H1 (cell line): Measurements from ENCODE around the gene ASTL. TPM values are rescaled to one million over a fixed set of nuclear protein-coding genes. Genes with fewer than 3 reads are reported as not detected.

Experiments used
- CTCF ChIA-PET: fragments of 300-600 bp; sonication (Branson Sonifier 250); formaldehyde crosslinking; loops from one replicate; lab custom pipeline; 2021; ENCODE audit not compliant: partially characterized antibody; lab: Charles Lee
- POLR2A ChIA-PET: fragments of 300-600 bp; sonication (Branson Sonifier 250); formaldehyde crosslinking; loops from one replicate; lab custom pipeline; 2021; ENCODE audit warnings: inconsistent platforms; ENCODE audit not compliant: partially characterized antibody; lab: Charles Lee
- DNase-seq, 2 experiments: peaks; one replicate each; pipeline versions ENCODE4 v3.0.0 to v3.0.0-alpha.2; 2010 to 2022; ENCODE audit warnings: low spot score in 2 of 2, low read depth in 1 of 2, mixed read lengths in 1 of 2
- FAIRE-seq: peaks from 2 replicates; lab custom pipeline; 2011; peaks lifted over from hg19 to GRCh38; lab: Jason Lieb, UNC
- H2AFZ ChIP-seq: 2 replicates; pipeline ENCODE4 v1.8.1; 2012; ENCODE audit warnings: low read length, inconsistent platforms
- H2AK5ac ChIP-seq: 2 replicates; pipeline ENCODE4 v1.6.1; 2013; ENCODE audit warnings: low read depth, low read length
- H2BK120ac ChIP-seq: replicated peaks from 2 replicates; pipeline ENCODE3; 2013; ENCODE audit warnings: low read depth, low read length, inconsistent platforms
- H2BK12ac ChIP-seq: 2 replicates; pipeline ENCODE4 v1.6.1; 2013; ENCODE audit warnings: low read depth, low read length
- H2BK15ac ChIP-seq: 2 replicates; pipeline ENCODE4 v1.6.1; 2013; ENCODE audit warnings: low read length
- H2BK20ac ChIP-seq: 2 replicates; pipeline ENCODE4 v1.6.1; 2013; ENCODE audit warnings: low read length
- H2BK5ac ChIP-seq: 2 replicates; pipeline ENCODE4 v1.6.1; 2013; ENCODE audit warnings: low read depth, low read length
- H3K14ac ChIP-seq: 2 replicates; pipeline ENCODE4 v1.6.1; 2013; ENCODE audit warnings: inconsistent platforms; ENCODE audit not compliant: insufficient read length
- H3K18ac ChIP-seq: 2 replicates; pipeline ENCODE4 v1.6.1; 2013; ENCODE audit warnings: low read length; ENCODE audit errors: extremely low read depth
- H3K23ac ChIP-seq: 2 replicates; pipeline ENCODE4 v1.6.1; 2013; ENCODE audit warnings: inconsistent platforms; ENCODE audit not compliant: insufficient read length
- H3K23me2 ChIP-seq: 2 replicates; pipeline ENCODE4 v1.6.1; 2013; ENCODE audit warnings: low read depth, low read length
- H3K27ac ChIP-seq: 2 replicates; pipeline ENCODE4 v1.6.1; 2011; ENCODE audit warnings: low read depth, low read length, inconsistent platforms
- H3K27me3 ChIP-seq, 4 experiments: replicated peaks in 1 of 4; 1 replicate in 1 of 4; 2 replicates in 3 of 4; pipeline versions ENCODE4 v1.6.1 to v1.8.1; 2011 to 2013; ENCODE audit warnings: low read length in 3 of 4, mild to moderate bottlenecking in 3 of 4, inconsistent platforms in 2 of 4, mixed read lengths in 2 of 4, moderate library complexity in 1 of 4; ENCODE audit not compliant: control insufficient read depth in 3 of 4, insufficient read depth in 3 of 4; ENCODE audit errors: extremely low read depth in 1 of 4
- H3K36me3 ChIP-seq, 4 experiments: 2 replicates each; pipeline versions ENCODE4 v1.6.1 to v1.8.1; 2011 to 2013; ENCODE audit warnings: mild to moderate bottlenecking in 4 of 4, low read length in 3 of 4, moderate library complexity in 2 of 4, control low read depth in 1 of 4, inconsistent platforms in 1 of 4; ENCODE audit not compliant: insufficient read depth in 4 of 4, control insufficient read depth in 2 of 4
- H3K4ac ChIP-seq: replicated peaks from 2 replicates; pipeline ENCODE3; 2013; ENCODE audit warnings: low read length, low read depth, mixed read lengths, inconsistent platforms; ENCODE audit not compliant: insufficient read length
- H3K4me1 ChIP-seq, 4 experiments: replicated peaks in 1 of 4; 1 replicate in 1 of 4; 2 replicates in 3 of 4; pipeline versions ENCODE4 v1.6.1 to v1.8.1; 2011 to 2013; ENCODE audit warnings: low read length in 3 of 4, inconsistent platforms in 2 of 4, mixed read lengths in 1 of 4; ENCODE audit not compliant: insufficient read depth in 4 of 4, control insufficient read depth in 3 of 4
- H3K4me2 ChIP-seq, 2 experiments: 2 replicates each; pipeline versions ENCODE4 v1.6.1 to v1.8.1; 2011 to 2013; ENCODE audit warnings: low read depth in 2 of 2, low read length in 2 of 2, control low read depth in 1 of 2, inconsistent platforms in 1 of 2, mild to moderate bottlenecking in 1 of 2; ENCODE audit not compliant: insufficient read depth in 1 of 2
- H3K4me3 ChIP-seq, 4 experiments: fragments of 200-600, 300-600 bp in 1 of 4; sonication (generic), shearing (Covaris generic), sonication (Bioruptor Twin) in 1 of 4; 2 replicates each; pipeline versions ENCODE4 v1.5.1 to v1.8.1; 2011 to 2016; ENCODE audit warnings: low read length in 4 of 4, low read depth in 3 of 4, control low read depth in 2 of 4, inconsistent platforms in 2 of 4, mild to moderate bottlenecking in 2 of 4, mixed read lengths in 1 of 4, moderate library complexity in 1 of 4; ENCODE audit not compliant: insufficient read depth in 2 of 4; ENCODE audit errors: extremely low read depth in 1 of 4
- H3K56ac ChIP-seq: replicated peaks from 2 replicates; pipeline ENCODE3; 2013; ENCODE audit warnings: low read depth, mild to moderate bottlenecking, mixed read lengths, low read length, inconsistent platforms; ENCODE audit not compliant: insufficient read length
- H3K79me1 ChIP-seq: 2 replicates; pipeline ENCODE4 v1.6.1; 2013; ENCODE audit warnings: low read depth, low read length, control low read depth
- H3K79me2 ChIP-seq, 2 experiments: 2 replicates each; pipeline versions ENCODE4 v1.6.1 to v1.8.1; 2012 to 2013; ENCODE audit warnings: low read length in 2 of 2, mild to moderate bottlenecking in 2 of 2, inconsistent platforms in 1 of 2; ENCODE audit not compliant: insufficient read depth in 2 of 2, control insufficient read depth in 1 of 2
- H3K9ac ChIP-seq, 4 experiments: replicated peaks in 1 of 4; 1 replicate in 1 of 4; 2 replicates in 3 of 4; pipeline versions ENCODE4 v1.6.1 to v1.8.1; 2011 to 2013; ENCODE audit warnings: low read depth in 3 of 4, low read length in 3 of 4, control low read depth in 2 of 4, mild to moderate bottlenecking in 2 of 4, moderate library complexity in 2 of 4, inconsistent platforms in 1 of 4; ENCODE audit errors: extremely low read depth in 1 of 4
- H3K9me3 ChIP-seq, 2 experiments: 2 replicates each; pipeline versions ENCODE4 v1.6.1 to v1.8.1; 2012 to 2013; ENCODE audit warnings: mild to moderate bottlenecking in 2 of 2, moderate library complexity in 2 of 2, control low read depth in 1 of 2, inconsistent platforms in 1 of 2, low read depth in 1 of 2, low read length in 1 of 2, mixed read lengths in 1 of 2; ENCODE audit not compliant: insufficient read depth in 2 of 2
- H4K20me1 ChIP-seq, 2 experiments: replicated peaks in 1 of 2; 2 replicates each; pipeline versions ENCODE3 to v1.8.1; 2011 to 2013; ENCODE audit warnings: inconsistent platforms in 2 of 2, low read length in 2 of 2, mild to moderate bottlenecking in 1 of 2; ENCODE audit not compliant: insufficient read depth in 2 of 2, control insufficient read depth in 1 of 2
- H4K5ac ChIP-seq: 2 replicates; pipeline ENCODE4 v1.6.1; 2013; ENCODE audit warnings: low read length, low read depth, mixed read lengths, inconsistent platforms; ENCODE audit not compliant: insufficient read length
- H4K8ac ChIP-seq: 2 replicates; pipeline ENCODE4 v1.8.0; 2013; ENCODE audit warnings: mild to moderate bottlenecking, moderate library complexity, low read length, inconsistent platforms; ENCODE audit not compliant: insufficient read depth; ENCODE audit errors: extremely low read depth
- H4K91ac ChIP-seq: replicated peaks from 2 replicates; pipeline ENCODE3; 2013; ENCODE audit warnings: low read length, mixed read lengths, inconsistent platforms; ENCODE audit not compliant: insufficient read length
- HDAC2 ChIP-seq, 2 experiments: fragments of 300-600 bp in 1 of 2; sonication (generic) in 1 of 2; IDR thresholded peaks; 2 replicates each; pipeline ENCODE4 v1.6.1; 2011 to 2012; ENCODE audit warnings: low read depth in 2 of 2, low read length in 2 of 2, mild to moderate bottlenecking in 2 of 2, moderate library complexity in 2 of 2, borderline replicate concordance in 1 of 2, inconsistent platforms in 1 of 2
- PHF8 ChIP-seq: fragments of 200-600 bp; sonication (generic); conservative IDR thresholded peaks from 2 replicates; pipeline ENCODE4 v1.7.1; 2012; ENCODE audit warnings: low read depth, mild to moderate bottlenecking, inconsistent platforms, low read length, moderate library complexity
- RAD21 ChIP-seq, 2 experiments: IDR thresholded peaks in 1 of 2; conservative IDR thresholded peaks in 1 of 2; 2 replicates each; pipeline ENCODE4 v1.6.1; 2011; ENCODE audit warnings: low read depth in 2 of 2, low read length in 2 of 2, improper control_type of control experiment in 1 of 2, inconsistent platforms in 1 of 2, mild to moderate bottlenecking in 1 of 2, moderate library complexity in 1 of 2
- TCF12 ChIP-seq: IDR thresholded peaks from 2 replicates; pipeline ENCODE4 v1.6.1; 2011; ENCODE audit warnings: low read depth, mild to moderate bottlenecking, low read length
- WGBS, 2 experiments: shearing (Covaris generic) in 1 of 2; methylation state at CpG; one replicate each; pipeline versions ENCODE4 v1.1.6 to v1.1.7; 2013 to 2015; ENCODE audit warnings: low lambda C conversion rate in 2 of 2, mixed read lengths in 2 of 2, inconsistent platforms in 1 of 2, low coverage in 1 of 2, missing lambda C conversion rate in 1 of 2; ENCODE audit not compliant: insufficient replicate concordance in 2 of 2, insufficient coverage in 1 of 2, insufficient read length in 1 of 2; ENCODE audit errors: extremely low coverage in 1 of 2, missing lambda C conversion rate in 1 of 2; 5-methylcytosine and 5-hydroxymethylcytosine counted together
- polyA plus RNA-seq, 7 experiments: library from polyadenylated mRNA; depleted of rRNA in 3 of 7; stranded (reverse) in 5 of 7; unstranded in 2 of 7; fragments of >200 nt in 5 of 7; fragments of 200-250 nt in 2 of 7; gene quantifications; 1 replicate in 5 of 7; 2 replicates in 1 of 7; 4 replicates in 1 of 7; pipeline versions ENCODE4 v1.2.1 to v1.2.3, GENCODE V29; 2011 to 2013; ENCODE audit warnings: missing spikeins in 2 of 7, mixed read lengths in 2 of 7
- total RNA-seq: library from RNA; stranded (reverse); fragmentation: NEBNext Ultra II Directional; extraction: Animal tissue kit (Norgen Biotek cat#: 25700); gene quantifications from 2 replicates; pipeline ENCODE4 v1.2.1, GENCODE V29; 2021
- TF ChIP-seq, protein P1 (sequence below), 3 experiments: IDR thresholded peaks; 1 replicate in 2 of 3; 2 replicates in 1 of 3; pipeline versions ENCODE4 v1.5.1 to v1.6.1; 2011; ENCODE audit warnings: low read length in 3 of 3, mild to moderate bottlenecking in 3 of 3, inconsistent platforms in 2 of 3, low read depth in 1 of 3, moderate library complexity in 1 of 3; ENCODE audit not compliant: insufficient read depth in 1 of 3; ENCODE audit errors: control extremely low read depth in 1 of 3
- TF ChIP-seq, protein P2 (sequence below): IDR thresholded peaks from 2 replicates; pipeline ENCODE4 v1.6.1; 2012; ENCODE audit warnings: inconsistent platforms

The ASTL gene
- total and polyA plus RNA-seq, 2 of the 8 experiments (the other 6 are each of a cell fraction or from before 2014, with no cell fraction given), result 0.60 to 1.4 TPM

DNA sequence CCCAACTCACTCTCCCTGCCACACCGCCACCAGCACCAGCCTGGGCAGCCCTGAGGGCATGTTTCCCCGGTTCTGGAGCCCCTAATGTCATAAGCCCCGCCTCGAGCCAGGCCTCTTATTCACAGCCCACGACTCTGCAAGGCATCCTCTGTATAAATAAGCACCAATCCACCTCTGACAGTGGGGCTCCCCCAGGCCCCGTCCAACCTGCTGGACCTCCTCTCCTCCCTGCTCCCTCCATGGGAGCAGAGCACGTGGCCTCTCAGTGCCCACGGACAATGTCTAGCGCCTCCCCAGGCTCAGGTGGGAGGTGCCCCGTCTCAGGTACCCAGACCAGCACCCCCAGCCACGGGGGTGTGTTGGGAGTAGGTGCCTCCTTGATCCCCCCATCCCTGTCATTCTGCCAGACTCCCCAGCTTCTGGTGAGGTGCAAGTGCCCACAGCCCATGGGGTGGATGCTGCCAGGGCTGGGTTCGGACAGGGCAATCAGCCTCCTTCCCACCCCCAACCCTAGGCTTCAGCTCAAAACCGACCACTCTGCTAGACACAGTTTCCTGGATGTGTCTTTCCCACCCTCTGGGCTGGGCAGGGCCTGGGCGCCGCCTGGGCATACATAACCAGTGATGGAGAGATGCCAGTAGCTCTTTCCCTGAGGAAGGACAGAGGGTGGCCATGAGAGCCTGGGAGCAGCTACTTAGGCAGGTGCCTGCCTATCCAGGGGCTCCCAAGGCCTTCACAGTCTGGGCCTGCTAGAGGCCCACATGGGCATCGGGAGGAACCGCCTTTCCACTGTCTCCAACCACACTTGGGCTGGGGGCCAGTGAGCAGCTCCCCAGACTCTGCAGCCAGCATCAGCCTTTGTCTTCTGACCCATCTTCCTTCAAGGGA lies 20.4 kb downstream of the ASTL start:
- CTCF ChIA-PET, result interaction anchor here (0.6 to 6.6 kb wide), 28 partner anchors 8 to 373 kb away, joined by 3 to 61 read pairs (median 5); partner anchors contain the start of genes ASTL and DUSP2
- H2BK20ac ChIP-seq, result no peak overlapping the region
- H2AK5ac ChIP-seq, result no peak overlapping the region
- POLR2A ChIA-PET, result interaction anchor here (0.8 to 1.5 kb wide), 2 partner anchors 33 to 56 kb away, joined by 3 to 4 read pairs; no protein-coding TSS in a partner anchor
- H3K9ac ChIP-seq, result no peak overlapping the region
- no peak overlapping the region for H2BK120ac ChIP-seq
- no peaks in the 10 kb centered on the region for H3K79me2 ChIP-seq
- H3K79me1 ChIP-seq, result no peaks in the 10 kb centered on the region
- H3K27ac ChIP-seq, result no peak overlapping the region
- no peak overlapping the region for H3K14ac ChIP-seq
- H2BK12ac ChIP-seq, result no peak overlapping the region
- no peaks in the 10 kb centered on the region for H3K36me3 ChIP-seq
- no peak overlapping the region for H3K18ac ChIP-seq
- H3K9me3 ChIP-seq, result peaks cover 0 to 5% of the 10 kb centered on the region in 2 experiments; a peak in 1 of 4 replicates
- no peak overlapping the region for H2AFZ ChIP-seq
- H2BK15ac ChIP-seq, result no peak overlapping the region
- H4K8ac ChIP-seq, result no peak overlapping the region
- H3K56ac ChIP-seq, result no peak overlapping the region
- H3K4me3 ChIP-seq, result peak overlapping the region in 1 of 4 experiments; percentile 81; a peak in 2 of 8 replicates
- DNase-seq (no peak), FAIRE-seq (no peak)
- no peak overlapping the region for H2BK5ac ChIP-seq
- H3K23ac ChIP-seq, result no peak overlapping the region
- no peaks in the 10 kb centered on the region for H4K20me1 ChIP-seq
- 68% methylated on average over 17 of the region's 17 CpGs; no CpG with 5 or more reads in 1 of the 2 experiments for WGBS, 2 experiments
- peaks cover 0 to 32% (median 25%) of the 10 kb centered on the region in 4 experiments; a peak in 5 of 7 replicates for H3K27me3 ChIP-seq
- peaks cover 11% of the 10 kb centered on the region; the same call in 1 of the 2 replicates for H3K23me2 ChIP-seq
- peaks cover 0 to 19% (median 13%) of the 10 kb centered on the region in 4 experiments; a peak in 6 of 7 replicates for H3K4me1 ChIP-seq
- H3K4me2 ChIP-seq, result peak overlapping the region; percentile 69 to 74; a peak in 3 of 4 replicates
- H4K5ac ChIP-seq, result no peak overlapping the region
- H4K91ac ChIP-seq, result no peak overlapping the region
- H3K4ac ChIP-seq, result no peak overlapping the region
- no peak for TF ChIP-seq TCF12
- TF ChIP-seq HDAC2 (IDR thresholded peaks at IDR 0.05; ENCODE audit: borderline replicate concordance in 1 of 2, low read depth in 2 of 2, low read length in 2 of 2), result no peak
- peak in 1 of 2 experiments; percentile 27; a peak in 1 of 4 replicates for TF ChIP-seq RAD21 (IDR thresholded peaks at IDR 0.05 in 1 of 2, conservative IDR thresholded peaks at IDR 0.05 in 1 of 2; ENCODE audit: low read depth in 2 of 2, low read length in 2 of 2)
- TF ChIP-seq PHF8, result no peak
- TF ChIP-seq, protein P1, sequence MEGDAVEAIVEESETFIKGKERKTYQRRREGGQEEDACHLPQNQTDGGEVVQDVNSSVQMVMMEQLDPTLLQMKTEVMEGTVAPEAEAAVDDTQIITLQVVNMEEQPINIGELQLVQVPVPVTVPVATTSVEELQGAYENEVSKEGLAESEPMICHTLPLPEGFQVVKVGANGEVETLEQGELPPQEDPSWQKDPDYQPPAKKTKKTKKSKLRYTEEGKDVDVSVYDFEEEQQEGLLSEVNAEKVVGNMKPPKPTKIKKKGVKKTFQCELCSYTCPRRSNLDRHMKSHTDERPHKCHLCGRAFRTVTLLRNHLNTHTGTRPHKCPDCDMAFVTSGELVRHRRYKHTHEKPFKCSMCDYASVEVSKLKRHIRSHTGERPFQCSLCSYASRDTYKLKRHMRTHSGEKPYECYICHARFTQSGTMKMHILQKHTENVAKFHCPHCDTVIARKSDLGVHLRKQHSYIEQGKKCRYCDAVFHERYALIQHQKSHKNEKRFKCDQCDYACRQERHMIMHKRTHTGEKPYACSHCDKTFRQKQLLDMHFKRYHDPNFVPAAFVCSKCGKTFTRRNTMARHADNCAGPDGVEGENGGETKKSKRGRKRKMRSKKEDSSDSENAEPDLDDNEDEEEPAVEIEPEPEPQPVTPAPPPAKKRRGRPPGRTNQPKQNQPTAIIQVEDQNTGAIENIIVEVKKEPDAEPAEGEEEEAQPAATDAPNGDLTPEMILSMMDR (IDR thresholded peaks at IDR 0.05; ENCODE audit: control extremely low read depth in 1 of 3, insufficient read depth in 1 of 3, low read depth in 1 of 3, low read length in 3 of 3), result peak in 2 of 3 experiments; percentile 28 to 43; a peak in 3 of 4 replicates
- TF ChIP-seq, protein P2, sequence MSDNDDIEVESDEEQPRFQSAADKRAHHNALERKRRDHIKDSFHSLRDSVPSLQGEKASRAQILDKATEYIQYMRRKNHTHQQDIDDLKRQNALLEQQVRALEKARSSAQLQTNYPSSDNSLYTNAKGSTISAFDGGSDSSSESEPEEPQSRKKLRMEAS, result peak; percentile 83
